Activated CD8-positive, alpha-beta memory T cell treated with anti-CD3 and anti-CD28 coated beads for 48 hours (primary cell): ENCODE data around the gene CTCF.

Experiments
- DNase-seq, 3 experiments: peaks; one replicate each; pipeline ENCODE4 v3.0.0-alpha.2; 2020; ENCODE audit warnings: low read depth in 2 of 3, low spot score in 2 of 3

Gene CTCF

DNA sequence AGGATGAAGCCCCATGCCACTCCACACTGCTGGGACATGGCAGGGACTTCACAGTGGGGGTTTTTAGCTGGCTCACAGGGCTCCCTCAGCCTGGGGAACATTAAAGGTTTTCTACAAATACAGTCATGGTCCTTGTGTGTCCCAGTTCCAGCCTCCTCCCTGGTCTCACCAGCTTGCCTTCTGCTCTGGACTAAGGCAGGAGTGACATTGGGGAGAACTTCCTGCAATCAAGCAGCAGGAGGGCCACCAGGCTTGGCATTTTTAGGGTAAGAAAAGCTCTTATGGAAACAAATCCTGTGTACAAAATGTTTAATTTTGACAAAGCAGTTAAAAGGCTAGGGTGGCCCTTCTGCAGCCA, 100.3 kb downstream of the CTCF start:
- no peak for DNase-seq

DNA sequence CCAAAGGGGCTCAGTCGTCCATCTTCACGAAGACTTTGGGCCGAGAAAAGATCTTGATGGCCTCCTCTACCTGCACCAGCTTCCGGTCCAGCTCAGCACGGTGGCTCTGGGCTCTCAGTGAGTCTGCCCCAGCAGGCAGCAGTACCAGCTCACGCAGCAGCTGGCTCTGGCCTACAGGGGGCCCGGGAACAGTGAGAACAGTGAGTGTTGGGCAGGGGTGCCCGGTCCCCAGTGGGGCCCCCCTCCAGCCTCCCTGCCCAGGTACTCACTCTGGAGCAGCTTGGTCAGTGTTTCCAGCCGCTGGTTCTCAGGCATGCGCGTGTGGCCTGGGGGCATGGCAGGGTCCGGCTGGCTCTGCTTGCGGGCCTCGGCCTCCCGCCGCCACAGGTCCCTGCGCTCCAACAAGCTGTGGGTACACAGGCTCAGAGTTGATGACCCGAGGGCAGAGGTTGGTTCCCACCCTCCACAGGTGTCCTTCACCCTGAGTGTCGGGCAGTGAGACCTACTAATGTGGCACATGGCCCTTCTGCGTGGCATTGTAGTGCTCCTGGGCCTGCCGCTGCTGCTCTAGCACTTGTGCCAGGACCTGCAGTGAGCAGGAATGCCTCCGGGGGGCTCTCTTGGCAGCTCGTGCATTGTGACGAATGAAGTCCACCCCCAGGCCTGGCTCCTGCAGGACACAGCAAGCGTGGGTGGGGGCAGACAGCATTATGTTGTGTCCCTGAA, 101.0 kb downstream of the CTCF start:
- DNase-seq: no peak

DNA sequence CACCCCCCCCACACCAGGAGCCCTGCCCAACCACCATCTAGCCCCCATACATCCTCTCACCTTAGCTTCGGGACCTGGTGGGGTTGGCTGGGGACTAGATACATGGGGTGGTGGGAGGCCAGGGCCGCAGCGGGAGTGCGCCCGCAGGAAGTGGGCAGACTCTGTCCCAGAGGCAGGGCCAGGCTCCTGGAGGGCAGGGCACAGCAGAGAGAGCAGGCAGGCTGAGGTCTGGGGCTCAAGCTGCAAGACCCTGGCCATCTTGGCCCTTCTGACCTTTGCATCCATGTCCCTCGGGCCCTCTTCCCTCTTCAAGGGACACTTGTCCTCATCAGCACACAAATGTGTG, 101.5 kb downstream of the CTCF start:
- no peak for DNase-seq

DNA sequence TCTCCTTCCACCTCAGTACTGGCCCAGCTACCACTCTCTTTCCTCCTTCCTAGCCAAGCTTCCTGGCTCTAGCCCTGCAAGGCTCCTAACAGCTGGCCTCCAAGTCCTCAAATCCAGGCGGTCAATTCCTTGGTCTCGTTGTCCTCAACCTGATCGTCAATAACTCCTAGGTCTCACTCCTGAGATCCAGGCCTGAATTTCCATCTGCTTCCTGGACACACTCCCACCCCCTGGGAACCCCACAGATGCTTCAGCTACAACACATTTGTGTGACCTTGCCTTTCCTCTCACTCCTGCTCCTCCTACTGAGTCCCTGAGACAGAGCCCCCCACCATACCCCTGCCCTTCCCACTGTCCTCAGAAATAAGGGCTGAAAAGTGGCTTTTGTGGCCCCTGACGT, 101.9 kb downstream of the CTCF start:
- DNase-seq: no peak

GRCh38 chr16:67664871-67665270, 102.5 kb downstream of the CTCF start:
- DNase-seq: no peak

- no peak for DNase-seq
Observed at GRCh38 chr16:67665598-67665997, 103.3 kb downstream of the CTCF start.

DNA sequence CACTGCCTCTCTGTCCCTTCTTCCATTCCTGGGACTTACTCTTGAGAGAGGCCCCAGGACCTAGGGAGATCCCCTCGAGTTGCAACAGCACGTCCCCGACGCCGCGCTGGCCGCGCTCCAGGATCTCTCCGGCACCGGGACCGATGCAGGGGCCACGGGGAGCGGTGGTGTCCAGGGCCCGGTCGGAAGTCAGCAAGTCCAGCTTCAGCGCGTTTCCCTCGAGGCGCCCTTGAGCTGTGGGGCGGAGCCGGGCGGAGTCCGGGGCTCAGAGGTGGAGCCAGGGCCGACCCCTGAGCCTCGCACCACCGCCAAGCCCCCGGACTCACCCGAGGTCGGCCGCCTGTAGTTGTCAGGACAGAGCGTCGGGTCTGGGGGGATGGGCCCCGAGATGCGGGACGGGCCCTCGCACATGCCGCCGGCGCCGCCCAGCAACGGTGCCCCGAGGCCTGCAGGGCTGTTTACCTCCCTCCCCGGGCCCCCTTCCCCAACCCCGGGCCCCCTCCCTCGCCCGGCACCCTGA, 103.8 kb downstream of the CTCF start:
- DNase-seq: no peak

- peak; percentile 49 to 61 (median 51) for DNase-seq
Observed at GRCh38 chr16:67666559-67667452, 104.5 kb downstream of the CTCF start, which contains the start of the genes C16orf86 and ENKD1. Gene C16orf86 (plus strand): TSS chr16:67666814. CDS start chr16:67666971, 157 bp downstream. Gene ENKD1 (minus strand): TSS chr16:67666750. CDS start chr16:67666442, 308 bp downstream.

- no peak for DNase-seq
Observed at GRCh38 chr16:67667453-67667816, 105.1 kb downstream of the CTCF start.

DNA sequence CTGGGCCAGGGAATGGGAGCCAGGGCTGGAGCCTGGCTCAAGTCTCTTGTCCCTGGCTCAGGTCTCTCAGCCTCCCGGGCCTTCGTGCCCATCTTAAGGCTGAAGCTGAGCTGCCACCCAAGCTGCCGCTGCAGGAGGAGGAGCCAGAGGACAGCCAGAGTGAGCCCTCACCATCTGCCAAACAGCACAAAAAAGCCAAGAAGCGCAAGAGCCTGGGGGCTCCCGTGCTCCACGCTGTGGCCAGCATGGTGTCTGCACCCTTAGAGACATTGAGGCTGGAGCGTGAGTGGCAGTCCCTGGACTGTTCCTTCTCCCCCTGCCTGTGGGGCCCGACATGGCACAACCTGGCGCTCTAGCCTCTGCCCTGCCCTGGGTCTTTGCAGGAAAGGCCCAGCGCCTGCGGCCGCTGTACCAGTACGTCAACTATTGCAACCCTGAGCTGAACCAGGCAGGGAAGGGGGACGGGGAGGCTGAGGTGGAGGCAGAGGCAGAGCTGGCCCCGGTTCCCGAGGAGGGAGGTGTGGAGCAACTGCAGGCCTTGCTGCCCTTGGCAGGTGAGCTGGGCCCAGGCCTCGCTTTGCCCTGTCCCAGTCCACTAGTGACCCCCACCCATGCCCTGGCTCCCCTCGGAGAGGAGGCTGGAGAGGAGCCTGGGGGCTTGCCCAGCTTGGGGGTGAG, 105.6 kb downstream of the CTCF start:
- peak in 2 of 3 experiments; percentile 53 to 63 for DNase-seq

DNA sequence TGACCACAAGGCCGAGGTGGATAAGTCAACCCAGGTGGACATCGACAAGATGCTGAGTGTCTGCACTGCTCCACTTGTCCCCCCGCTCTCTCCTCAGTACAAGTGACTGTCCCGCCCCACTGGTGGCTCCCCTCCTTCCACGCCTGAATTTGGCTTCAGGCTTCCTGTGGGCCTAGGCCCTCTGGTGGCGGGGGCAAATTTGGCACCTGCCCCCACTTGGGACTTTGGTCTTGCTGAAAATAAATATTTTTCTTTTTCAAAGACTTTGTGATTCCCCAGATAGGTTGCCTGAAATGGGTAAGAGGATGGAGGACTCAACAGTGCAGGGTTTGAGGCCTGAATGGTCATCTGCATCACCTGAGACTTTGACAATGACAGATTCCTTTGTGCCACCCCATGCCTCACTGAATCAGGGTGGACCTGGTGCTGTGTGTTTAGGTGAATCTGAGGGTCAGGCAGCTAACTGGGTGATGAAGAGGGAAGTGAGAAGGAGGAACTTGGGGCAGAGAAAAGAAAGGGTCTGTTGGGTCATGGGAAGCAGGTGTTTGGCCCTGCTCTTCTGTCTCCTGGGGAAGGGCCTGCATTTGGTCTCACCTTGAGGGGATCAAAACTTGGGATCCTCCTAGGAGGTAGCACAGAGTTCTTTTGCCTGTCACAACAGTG, 106.3 kb downstream of the CTCF start:
- no peak for DNase-seq

DNA sequence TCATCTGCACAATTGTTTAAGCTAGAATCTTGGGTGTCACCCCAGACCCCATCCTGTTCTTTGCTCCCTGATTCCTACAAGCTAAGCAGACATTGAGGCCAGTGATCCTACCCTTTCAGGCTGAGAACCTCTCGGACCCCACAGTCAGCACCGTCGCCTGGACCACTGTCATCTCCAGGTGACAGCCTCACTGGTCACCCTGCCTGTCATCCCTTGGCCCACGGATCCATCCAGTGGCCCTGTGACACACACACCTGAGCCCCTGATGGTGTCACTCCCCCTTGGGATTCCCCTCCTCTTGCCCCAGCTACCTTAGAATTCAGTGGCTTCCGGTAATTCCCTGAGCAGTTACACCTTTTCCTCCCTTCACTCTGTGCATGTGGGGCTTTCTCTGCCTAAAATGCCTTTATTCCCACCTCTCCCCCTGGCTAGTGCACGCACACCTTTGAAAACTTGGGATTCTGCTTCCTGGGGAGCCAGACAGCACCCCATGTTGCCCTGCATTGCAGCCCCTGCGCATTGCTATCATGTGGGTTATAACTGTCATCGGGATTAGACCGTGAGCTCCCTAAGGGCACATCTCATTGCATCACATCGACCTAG, 107.3 kb downstream of the CTCF start:
- no peak for DNase-seq

GRCh38 chr16:67672306-67672705, 110.0 kb downstream of the CTCF start:
- no peak for DNase-seq

DNA sequence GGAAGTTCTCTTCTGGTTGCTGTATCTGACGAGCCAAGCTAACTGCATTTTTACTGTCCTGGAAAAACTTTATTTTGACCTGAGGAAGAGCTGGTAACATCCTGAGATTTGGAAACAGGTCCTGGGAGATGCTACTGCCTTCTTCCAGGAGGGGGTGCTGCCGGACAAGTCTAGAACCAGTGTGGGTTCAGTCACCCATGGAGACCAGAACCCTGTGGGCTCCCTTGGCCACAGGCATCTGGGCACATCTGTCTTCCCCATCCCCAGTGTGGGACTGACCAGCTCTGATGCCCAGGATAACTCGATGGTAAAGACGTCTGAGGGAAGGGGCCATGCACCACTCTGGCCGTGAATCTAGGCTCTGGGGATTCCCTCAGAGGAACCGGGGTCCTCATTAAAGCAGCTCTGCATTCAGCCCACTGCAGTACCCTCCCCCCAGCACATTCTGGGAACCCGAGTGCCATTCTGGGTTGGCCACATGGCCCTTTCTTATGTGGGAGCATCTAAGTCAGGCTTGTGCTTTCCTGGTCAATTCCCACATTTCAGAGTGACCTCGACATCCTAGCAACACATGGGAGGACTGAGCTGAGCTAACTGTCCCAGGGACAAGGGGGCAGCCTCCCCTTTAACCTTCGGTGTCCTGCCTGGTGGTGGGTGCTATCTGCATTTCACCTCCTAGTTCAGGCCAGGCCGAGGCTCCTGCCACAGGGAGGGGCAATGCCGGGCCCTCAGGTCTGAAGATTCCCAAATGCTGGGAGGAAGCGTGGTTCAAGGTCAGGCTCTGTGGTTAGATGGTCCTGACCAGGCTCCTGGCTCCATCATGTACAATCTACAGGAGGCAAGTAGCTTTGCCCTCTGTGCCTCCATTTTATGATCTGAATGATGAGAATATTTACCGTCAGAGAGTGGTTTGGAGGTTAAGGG, 110.7 kb downstream of the CTCF start:
- DNase-seq: no peak

DNA sequence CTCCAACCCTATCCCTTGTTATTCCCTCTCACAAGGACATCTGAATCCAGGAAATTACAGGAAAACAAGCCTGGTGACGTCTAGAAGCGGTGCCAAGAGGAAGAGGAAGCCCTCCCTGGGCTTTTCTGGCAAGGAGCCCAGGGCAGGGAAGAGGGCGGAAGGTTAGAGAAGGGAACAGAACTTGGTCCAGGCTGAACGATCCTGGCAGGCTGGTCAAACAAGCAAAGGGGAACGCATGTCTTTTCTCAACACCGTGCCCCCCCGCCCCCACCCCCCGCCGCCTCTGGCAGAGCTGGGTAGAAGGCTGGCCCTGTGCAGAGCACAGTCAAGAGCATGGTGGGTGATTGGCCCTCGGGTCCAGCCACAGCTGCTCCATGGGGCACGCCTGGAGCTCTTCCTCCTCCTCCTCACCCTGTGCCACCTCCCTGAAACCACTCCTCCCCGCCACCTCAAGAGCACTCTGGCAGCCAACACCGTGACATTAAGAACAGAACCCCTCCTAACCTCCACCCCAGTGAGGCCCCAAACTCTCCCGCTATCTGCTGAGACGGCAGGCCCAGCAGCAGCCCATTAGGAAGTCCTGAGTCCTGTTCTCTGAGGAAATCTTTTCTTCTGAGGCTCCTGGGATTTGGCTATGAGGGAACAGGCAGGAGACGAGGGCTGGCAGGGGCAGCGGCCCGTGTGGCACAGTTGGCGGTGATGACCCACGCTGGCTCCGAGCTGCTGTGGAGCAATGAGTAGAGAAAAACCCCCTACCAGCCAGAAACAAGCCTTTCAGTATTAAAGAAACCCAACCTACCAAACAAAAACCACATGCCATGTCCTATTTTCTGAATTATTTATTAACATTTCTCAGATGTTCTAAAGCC, 111.6 kb downstream of the CTCF start:
- DNase-seq: no peak

GRCh38 chr16:67674851-67675578, 112.7 kb downstream of the CTCF start:
- no peak for DNase-seq

DNA sequence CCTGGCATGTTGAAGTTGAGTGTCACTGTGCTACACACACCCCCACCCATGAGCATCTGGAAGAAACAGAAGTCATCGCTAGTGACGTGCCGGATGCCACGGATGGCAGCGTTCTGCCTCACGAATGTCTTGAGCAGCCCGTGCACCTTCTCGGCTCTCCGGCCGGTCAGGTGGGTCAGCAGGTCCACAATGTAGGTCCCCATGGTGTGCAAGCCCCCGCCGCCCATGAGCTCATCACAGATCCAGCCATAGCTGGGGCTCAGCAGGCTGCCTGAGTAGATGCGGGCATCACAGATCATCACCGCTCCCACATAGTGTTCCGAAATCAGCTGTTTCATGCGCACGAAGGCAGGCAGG, 113.2 kb downstream of the CTCF start:
- DNase-seq: no peak

DNA sequence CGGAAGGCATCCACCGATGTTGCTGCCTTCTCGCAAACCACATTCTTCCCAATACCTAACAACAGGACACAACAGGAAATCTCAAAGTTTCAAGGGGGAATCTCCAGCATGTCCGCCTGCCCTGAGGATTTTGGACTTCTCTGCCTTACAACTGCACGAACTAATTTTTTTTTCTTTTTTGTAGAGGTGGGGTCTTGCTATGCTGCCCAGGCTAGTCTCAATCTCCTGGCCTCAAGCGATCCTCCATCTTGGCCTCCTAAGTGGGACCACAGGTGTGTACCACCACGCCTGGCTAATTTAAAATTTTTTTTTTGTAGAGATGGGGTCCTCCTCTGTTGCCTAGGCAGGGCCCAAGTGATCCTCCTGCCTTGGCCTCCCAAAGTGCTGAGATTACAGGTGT, 113.7 kb downstream of the CTCF start:
- DNase-seq: no peak
